GM21381 (cell line): Measurements from ENCODE around the gene SLC11A2.
A peak's percentile ranks its signal among the peaks of the same experiment; 100 is the strongest.

ENCODE experiments used
- ATAC-seq: cut with Tn5 transposase; IDR thresholded peaks from one replicate; pipeline ENCODE4 v1.9.1; 2021; ENCODE audit warnings: mild to moderate bottlenecking, moderate library complexity; ENCODE audit not compliant: unreplicated experiment

SLC11A2 gene

GRCh38 chr12:51025836-51026638, at the start of gene SLC11A2:
SLC11A2 (minus strand) TSS chr12:51026384; CDS start chr12:51010728, 15,656 bp downstream.
- peak; percentile 92 for ATAC-seq

GRCh38 chr12:51075390-51075789, 49.2 kb upstream of the SLC11A2 start:
- ATAC-seq: no peak

GRCh38 chr12:51071663-51072062, 45.5 kb upstream of the SLC11A2 start:
- no peak for ATAC-seq

GRCh38 chr12:51070004-51070403, 43.8 kb upstream of the SLC11A2 start:
- no peak for ATAC-seq

- ATAC-seq: no peak
Measured at GRCh38 chr12:51067771-51068170, 41.6 kb upstream of the SLC11A2 start.

GRCh38 chr12:51067229-51067628, 41.0 kb upstream of the SLC11A2 start:
- no peak for ATAC-seq

- no peak for ATAC-seq
Measured at GRCh38 chr12:51065530-51065929, 39.3 kb upstream of the SLC11A2 start.

- no peak for ATAC-seq
Measured at GRCh38 chr12:51062631-51063397, 36.6 kb upstream of the SLC11A2 start.

- no peak for ATAC-seq
Measured at GRCh38 chr12:51059086-51059485, 32.9 kb upstream of the SLC11A2 start.

- ATAC-seq: no peak
Measured at GRCh38 chr12:51056242-51056641, 30.1 kb upstream of the SLC11A2 start.

GRCh38 chr12:51055060-51055459, 28.9 kb upstream of the SLC11A2 start:
- ATAC-seq: no peak

GRCh38 chr12:51051787-51052186, 25.6 kb upstream of the SLC11A2 start:
- no peak for ATAC-seq

- no peak for ATAC-seq
Measured at GRCh38 chr12:51049525-51049924, 23.3 kb upstream of the SLC11A2 start.

- ATAC-seq: no peak
Measured at GRCh38 chr12:51048661-51049251, 22.6 kb upstream of the SLC11A2 start.

GRCh38 chr12:51047655-51048540, 21.7 kb upstream of the SLC11A2 start, which contains the start of gene LETMD1:
LETMD1 (plus strand) TSS chr12:51048327; CDS start chr12:51048357, 30 bp downstream.
- peak; percentile 95 for ATAC-seq

- ATAC-seq: no peak
Measured at GRCh38 chr12:51036279-51036678, 10.1 kb upstream of the SLC11A2 start.

- ATAC-seq: no peak
Measured at GRCh38 chr12:51033457-51034089, 7.4 kb upstream of the SLC11A2 start.

- no peak for ATAC-seq
Measured at GRCh38 chr12:51033048-51033447, 6.9 kb upstream of the SLC11A2 start.

- ATAC-seq: no peak
Measured at GRCh38 chr12:51028813-51029150, 2.6 kb upstream of the SLC11A2 start.

- ATAC-seq: no peak
Measured at GRCh38 chr12:51028126-51028812, 2.1 kb upstream of the SLC11A2 start.
